Naive thymus-derived CD8-positive, alpha-beta T cell (primary cell): ENCODE measurements around the gene SWAP70. TPM values are rescaled to one million over a fixed set of nuclear protein-coding genes. Genes with fewer than 3 reads are reported as not detected.

Experiments
- ATAC-seq, 2 donors: fragments of 150-1000 bp; cut with Tn5 transposase in 1 of 2; sonication (Bioruptor Pico), chemical (Tn5 transposase) in 1 of 2; 1 replicate in 1 of 2; 2 replicates in 1 of 2; pipeline ENCODE4 v1.10.0; 2021; ENCODE audit warnings: mild to moderate bottlenecking in 2 of 2, moderate library complexity in 2 of 2
- POLR2A ChIA-PET: fragments of 350-600 bp; sonication (Branson Sonifier 250); formaldehyde crosslinking; loops from one replicate; lab custom pipeline; 2021; ENCODE audit warnings: antibody characterized with exemption; lab: Charles Lee
- DNase-seq, 10 donors: peaks; one replicate each; pipeline versions ENCODE4 v3.0.0 to v3.0.0-alpha.2; 2020 to 2022
- H3K27ac Mint-ChIP-seq, 10 donors: one replicate each; pipeline ENCODE4 v1.8.0; 2020 to 2022; ENCODE audit warnings: mild to moderate bottlenecking in 10 of 10, mixed read lengths in 10 of 10, moderate library complexity in 4 of 10, inconsistent platforms in 1 of 10
- H3K27me3 Mint-ChIP-seq, 5 donors: one replicate each; pipeline ENCODE4 v1.8.0; 2021 to 2022; ENCODE audit warnings: mixed read lengths in 5 of 5
- H3K36me3 Mint-ChIP-seq, 3 donors: one replicate each; pipeline ENCODE4 v1.8.0; 2020 to 2022; ENCODE audit warnings: mixed read lengths in 3 of 3, mild to moderate bottlenecking in 2 of 3, inconsistent platforms in 1 of 3
- H3K4me1 Mint-ChIP-seq, 4 donors: one replicate each; pipeline ENCODE4 v1.8.0; 2021 to 2022; ENCODE audit warnings: mixed read lengths in 4 of 4
- H3K4me3 Mint-ChIP-seq, 10 donors: one replicate each; pipeline ENCODE4 v1.8.0; 2020 to 2022; ENCODE audit warnings: mild to moderate bottlenecking in 10 of 10, mixed read lengths in 10 of 10, moderate library complexity in 6 of 10, inconsistent platforms in 1 of 10
- H3K9me3 Mint-ChIP-seq, 9 donors: one replicate each; pipeline ENCODE4 v1.8.0; 2020 to 2022; ENCODE audit warnings: mixed read lengths in 9 of 9, mild to moderate bottlenecking in 3 of 9, inconsistent platforms in 1 of 9, moderate library complexity in 1 of 9
- polyA plus RNA-seq, 3 donors: library from polyadenylated mRNA; unstranded; fragments of 300-500 nt; fragmentation: Illumina TruSeq; gene quantifications; one replicate each; pipeline ENCODE4 v1.2.3, GENCODE V29; 2021
- total RNA-seq, 8 experiments: library from RNA in 2 of 8; stranded (reverse) in 2 of 8; gene quantifications; one replicate each; pipeline ENCODE4 v1.2.3 and lab custom pipeline; 2021 to 2026

SWAP70 gene
- total and polyA plus RNA-seq, 5 experiments from 2014 or later = 2.7 to 13.7 (median 4.9) TPM

GRCh38 chr11:9653871-9654270 lies 10.0 kb upstream of the SWAP70 start:
- Mint-ChIP-seq H3K27me3 (peaks cover 0 to 11% (median 7%) of the 10 kb centered on the region in 5 donors), H3K4me1 (peaks cover 0 to 16% (median 0%) of the 10 kb centered on the region in 4 donors), H3K27ac (no peak overlapping the region), H3K4me3 (no peak overlapping the region), H3K36me3 (peaks cover 0 to 4% (median 2%) of the 10 kb centered on the region in 3 donors), H3K9me3 (no peaks in the 10 kb centered on the region)
- POLR2A ChIA-PET = no interaction called here
- ATAC-seq (no peak), DNase-seq (no peak)

GRCh38 chr11:9656864-9657263 lies 7.0 kb upstream of the SWAP70 start:
- POLR2A ChIA-PET = no interaction called here
- DNase-seq = no peak
- no peak overlapping the region for H3K27ac Mint-ChIP-seq
- peaks cover 4 to 20% (median 10%) of the 10 kb centered on the region in 5 donors for H3K27me3 Mint-ChIP-seq
- ATAC-seq = no peak
- no peak overlapping the region for H3K4me3 Mint-ChIP-seq
- H3K9me3 Mint-ChIP-seq = no peaks in the 10 kb centered on the region
- H3K4me1 Mint-ChIP-seq = peaks cover 0 to 19% (median 0%) of the 10 kb centered on the region in 4 donors
- H3K36me3 Mint-ChIP-seq = peaks cover 0 to 4% (median 2%) of the 10 kb centered on the region in 3 donors

GRCh38 chr11:9657531-9657930 lies 6.3 kb upstream of the SWAP70 start:
- DNase-seq (no peak), ATAC-seq (no peak)
- H3K27ac Mint-ChIP-seq = no peak overlapping the region
- peaks cover 10 to 26% (median 16%) of the 10 kb centered on the region in 5 donors for H3K27me3 Mint-ChIP-seq
- peaks cover 0 to 4% (median 2%) of the 10 kb centered on the region in 3 donors for H3K36me3 Mint-ChIP-seq
- H3K4me3 Mint-ChIP-seq = no peak overlapping the region
- peaks cover 0 to 2% (median 0%) of the 10 kb centered on the region in 9 donors for H3K9me3 Mint-ChIP-seq
- POLR2A ChIA-PET = no interaction called here
- peaks cover 0 to 20% (median 2%) of the 10 kb centered on the region in 4 donors for H3K4me1 Mint-ChIP-seq

- ATAC-seq = no peak
- Mint-ChIP-seq H3K27ac (no peak overlapping the region), H3K9me3 (peaks cover 3 to 9% (median 6%) of the 10 kb centered on the region in 9 donors), H3K36me3 (peaks cover under 1 to 9% (median 5%) of the 10 kb centered on the region in 3 donors), H3K27me3 (peaks cover 14 to 28% (median 19%) of the 10 kb centered on the region in 5 donors), H3K4me3 (peak overlapping the region in 1 of 10 donors; percentile 62), H3K4me1 (peaks cover 3 to 34% (median 12%) of the 10 kb centered on the region in 4 donors)
- POLR2A ChIA-PET = interaction anchor here (0.7 kb wide), 1 partner anchor 29 kb away, joined by 4 read pairs; no protein-coding TSS in a partner anchor
- DNase-seq = no peak
Observed at GRCh38 chr11:9660886-9661285, 3.0 kb upstream of the SWAP70 start.

GRCh38 chr11:9662273-9662672 lies 1.6 kb upstream of the SWAP70 start:
- peaks cover 2 to 10% (median 4%) of the 10 kb centered on the region in 3 donors for H3K36me3 Mint-ChIP-seq
- ATAC-seq (no peak), DNase-seq (no peak)
- peaks cover 3 to 39% (median 12%) of the 10 kb centered on the region in 4 donors for H3K4me1 Mint-ChIP-seq
- POLR2A ChIA-PET = no interaction called here
- peaks cover 14 to 28% (median 19%) of the 10 kb centered on the region in 5 donors for H3K27me3 Mint-ChIP-seq
- H3K9me3 Mint-ChIP-seq = peaks cover 3 to 18% (median 9%) of the 10 kb centered on the region in 9 donors
- peak overlapping the region in 8 of 10 donors; percentile 21 to 86 (median 62) for H3K4me3 Mint-ChIP-seq
- peak overlapping the region in 1 of 10 donors; percentile 53 for H3K27ac Mint-ChIP-seq

- peaks cover 2 to 10% (median 4%) of the 10 kb centered on the region in 3 donors for H3K36me3 Mint-ChIP-seq
- peak overlapping the region in 5 of 10 donors; percentile 51 to 72 (median 68) for H3K27ac Mint-ChIP-seq
- peaks cover 3 to 58% (median 14%) of the 10 kb centered on the region in 4 donors for H3K4me1 Mint-ChIP-seq
- POLR2A ChIA-PET = interaction anchor here (0.5 kb wide), 1 partner anchor 65 kb away, joined by 3 read pairs; no protein-coding TSS in a partner anchor
- peaks cover 3 to 18% (median 9%) of the 10 kb centered on the region in 9 donors for H3K9me3 Mint-ChIP-seq
- H3K4me3 Mint-ChIP-seq = peak overlapping the region; percentile 81 to 91 (median 86)
- ATAC-seq (peak; percentile 3 to 48), DNase-seq (peak in 5 of 10 donors; percentile 3 to 34 (median 20))
- H3K27me3 Mint-ChIP-seq = peaks cover 9 to 28% (median 19%) of the 10 kb centered on the region in 5 donors
Observed at GRCh38 chr11:9664276-9665171, 647 bp downstream of the SWAP70 start.

GRCh38 chr11:9665749-9666148 lies 1.9 kb downstream of the SWAP70 start:
- no peak for ATAC-seq
- H3K27me3 Mint-ChIP-seq = peaks cover 9 to 21% (median 19%) of the 10 kb centered on the region in 5 donors
- H3K36me3 Mint-ChIP-seq = peaks cover 2 to 10% (median 4%) of the 10 kb centered on the region in 3 donors
- no peak overlapping the region for H3K27ac Mint-ChIP-seq
- H3K9me3 Mint-ChIP-seq = peaks cover 3 to 18% (median 9%) of the 10 kb centered on the region in 9 donors
- no peak for DNase-seq
- H3K4me3 Mint-ChIP-seq = peak overlapping the region in 4 of 10 donors; percentile 54 to 86 (median 71)
- POLR2A ChIA-PET = no interaction called here
- peaks cover 3 to 66% (median 15%) of the 10 kb centered on the region in 4 donors for H3K4me1 Mint-ChIP-seq

- ATAC-seq = no peak
- DNase-seq = no peak
- POLR2A ChIA-PET = no interaction called here
- H3K27me3 Mint-ChIP-seq = peaks cover 0 to 4% (median 2%) of the 10 kb centered on the region in 5 donors
- no peak overlapping the region for H3K4me3 Mint-ChIP-seq
- H3K4me1 Mint-ChIP-seq = peaks cover 0 to 45% (median 3%) of the 10 kb centered on the region in 4 donors
- H3K9me3 Mint-ChIP-seq = peaks cover 3 to 18% (median 9%) of the 10 kb centered on the region in 9 donors
- H3K36me3 Mint-ChIP-seq = peaks cover 2 to 10% (median 4%) of the 10 kb centered on the region in 3 donors
- no peak overlapping the region for H3K27ac Mint-ChIP-seq
Observed at GRCh38 chr11:9669954-9670353, 6.1 kb downstream of the SWAP70 start.

- H3K27me3 Mint-ChIP-seq = peaks cover 0 to 4% (median 1%) of the 10 kb centered on the region in 5 donors
- peaks cover 2 to 41% (median 4%) of the 10 kb centered on the region in 4 donors for H3K4me1 Mint-ChIP-seq
- POLR2A ChIA-PET = no interaction called here
- no peak for ATAC-seq
- no peaks in the 10 kb centered on the region for H3K9me3 Mint-ChIP-seq
- H3K36me3 Mint-ChIP-seq = no peaks in the 10 kb centered on the region
- H3K27ac Mint-ChIP-seq = peak overlapping the region in 1 of 10 donors; percentile 30
- no peak for DNase-seq
- H3K4me3 Mint-ChIP-seq = no peak overlapping the region
Observed at GRCh38 chr11:9672288-9672916, 8.5 kb downstream of the SWAP70 start.

GRCh38 chr11:9672918-9673317 lies 9.0 kb downstream of the SWAP70 start:
- no peaks in the 10 kb centered on the region for H3K9me3 Mint-ChIP-seq
- DNase-seq (no peak), ATAC-seq (no peak)
- H3K27ac Mint-ChIP-seq = peak overlapping the region in 1 of 10 donors; percentile 30
- H3K36me3 Mint-ChIP-seq = no peaks in the 10 kb centered on the region
- no peak overlapping the region for H3K4me3 Mint-ChIP-seq
- H3K27me3 Mint-ChIP-seq = peaks cover 0 to 4% (median 1%) of the 10 kb centered on the region in 5 donors
- POLR2A ChIA-PET = no interaction called here
- H3K4me1 Mint-ChIP-seq = peaks cover 2 to 39% (median 4%) of the 10 kb centered on the region in 4 donors

- no peaks in the 10 kb centered on the region for H3K36me3 Mint-ChIP-seq
- no peak for ATAC-seq
- POLR2A ChIA-PET = interaction anchor here (0.8 kb wide), 1 partner anchor 11 kb away, joined by 4 read pairs; no protein-coding TSS in a partner anchor
- H3K27me3 Mint-ChIP-seq = no peaks in the 10 kb centered on the region
- no peaks in the 10 kb centered on the region for H3K9me3 Mint-ChIP-seq
- DNase-seq = no peak
- peak overlapping the region in 1 of 10 donors; percentile 34 for H3K4me3 Mint-ChIP-seq
- H3K27ac Mint-ChIP-seq = peak overlapping the region in 2 of 10 donors; percentile 5 to 32
- H3K4me1 Mint-ChIP-seq = peaks cover 0 to 29% (median 2%) of the 10 kb centered on the region in 4 donors
Observed at GRCh38 chr11:9675691-9676090, 11.8 kb downstream of the SWAP70 start.

- DNase-seq = no peak
- peak overlapping the region in 1 of 10 donors; percentile 12 for H3K27ac Mint-ChIP-seq
- H3K4me3 Mint-ChIP-seq = no peak overlapping the region
- no peaks in the 10 kb centered on the region for H3K36me3 Mint-ChIP-seq
- H3K4me1 Mint-ChIP-seq = peaks cover 0 to 31% (median 2%) of the 10 kb centered on the region in 4 donors
- H3K9me3 Mint-ChIP-seq = no peaks in the 10 kb centered on the region
- no peak for ATAC-seq
- no peaks in the 10 kb centered on the region for H3K27me3 Mint-ChIP-seq
- POLR2A ChIA-PET = interaction anchor here (0.7 kb wide), 1 partner anchor 53 kb away, joined by 4 read pairs; no protein-coding TSS in a partner anchor
Observed at GRCh38 chr11:9677951-9678350, 14.1 kb downstream of the SWAP70 start.
